Measurements from ENCODE around the gene CAMTA1.
A peak's percentile ranks its signal among the peaks of the same experiment; 100 is the strongest.
"Not testable (repeated sequence)": the region's sequence is repeated elsewhere in the genome, so short reads cannot be mapped to it uniquely, and the experiment has no call there.

CAMTA1 gene

DNA sequence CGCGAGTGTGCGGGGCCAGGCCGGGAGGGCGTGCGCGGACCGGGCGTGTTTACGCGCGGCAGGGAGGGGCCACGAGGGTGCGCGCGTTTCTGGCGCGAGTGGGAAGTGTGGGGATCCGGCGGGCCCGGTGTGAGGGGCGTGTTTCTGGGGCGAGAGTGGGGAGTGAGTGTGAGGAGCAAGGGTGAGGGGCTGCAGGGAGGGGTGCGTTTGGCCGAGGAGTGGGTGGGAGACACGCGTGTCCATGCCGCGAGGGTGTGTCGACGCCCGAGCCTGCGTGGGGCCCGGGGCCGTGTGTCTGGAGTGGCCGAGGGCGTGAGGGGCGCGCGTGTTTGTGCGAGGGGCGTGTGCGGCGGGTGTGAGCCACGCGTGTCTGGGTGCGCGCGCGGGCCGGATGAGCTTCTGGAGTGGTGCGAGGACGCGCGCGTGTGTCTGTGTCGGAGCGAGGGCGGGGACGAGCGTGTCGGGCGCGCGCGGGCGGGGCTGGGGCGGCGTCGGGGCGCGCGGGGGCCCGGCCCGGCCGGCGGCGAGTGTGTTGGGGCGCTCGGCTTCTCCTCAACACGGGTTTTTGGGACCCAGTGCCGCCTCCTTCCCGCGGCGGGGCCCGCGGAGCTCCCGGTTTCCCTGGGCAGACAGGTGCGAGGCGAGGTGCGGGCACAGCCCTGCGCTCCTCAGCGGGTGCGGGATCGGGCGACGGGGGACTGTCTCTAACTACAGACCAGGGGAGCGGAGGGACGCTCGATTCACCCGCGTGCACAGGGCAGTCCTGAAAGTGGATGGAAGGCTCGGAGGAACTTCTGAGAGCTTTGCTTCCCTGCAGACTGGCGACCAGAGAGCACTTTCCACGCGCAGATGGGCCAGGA, 920.0 kb downstream of the CAMTA1 start:
- peak; percentile 32 for DNase-seq

GRCh38 chr1:7705908-7706216, 920.6 kb downstream of the CAMTA1 start:
- DNase-seq, result no peak

GRCh38 chr1:7707527-7707926, 922.3 kb downstream of the CAMTA1 start:
- DNase-seq, result no peak

GRCh38 chr1:7708065-7708464, 922.8 kb downstream of the CAMTA1 start:
- not testable (repeated sequence) for DNase-seq

DNA sequence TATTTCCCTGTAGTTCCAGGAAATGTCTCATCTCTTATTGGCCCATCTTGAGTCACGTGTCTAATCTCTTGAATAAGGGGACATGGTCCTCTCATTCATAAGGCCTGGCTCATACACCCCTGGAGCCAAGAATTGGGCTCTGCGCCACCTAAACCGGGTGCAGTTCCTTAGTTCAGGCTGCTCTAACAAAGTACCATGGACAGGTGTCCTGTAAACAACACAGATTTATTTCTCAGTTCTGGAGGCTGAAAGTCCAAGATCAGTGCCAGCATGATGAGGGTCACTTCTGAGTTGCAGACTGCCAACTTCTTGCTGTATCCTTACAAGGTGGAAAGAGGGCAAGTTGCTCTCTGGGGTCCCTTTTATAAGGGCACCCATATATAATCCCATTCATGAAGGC, 925.6 kb downstream of the CAMTA1 start:
- no peak for DNase-seq

- DNase-seq, result no peak
Observed at GRCh38 chr1:7712731-7713323, 927.6 kb downstream of the CAMTA1 start.

GRCh38 chr1:7716506-7716905, 931.3 kb downstream of the CAMTA1 start:
- DNase-seq, result no peak

- no peak for DNase-seq
Observed at GRCh38 chr1:7717748-7718368, 932.6 kb downstream of the CAMTA1 start.

GRCh38 chr1:7719468-7720094, 934.3 kb downstream of the CAMTA1 start:
- no peak for DNase-seq

GRCh38 chr1:7721940-7722669, 936.9 kb downstream of the CAMTA1 start:
- DNase-seq, result no peak

- no peak for DNase-seq
Observed at GRCh38 chr1:7722670-7723012, 937.4 kb downstream of the CAMTA1 start.

- DNase-seq, result no peak
Observed at GRCh38 chr1:7726623-7727022, 941.4 kb downstream of the CAMTA1 start.

GRCh38 chr1:7727809-7728471, 942.7 kb downstream of the CAMTA1 start:
- DNase-seq, result no peak

DNA sequence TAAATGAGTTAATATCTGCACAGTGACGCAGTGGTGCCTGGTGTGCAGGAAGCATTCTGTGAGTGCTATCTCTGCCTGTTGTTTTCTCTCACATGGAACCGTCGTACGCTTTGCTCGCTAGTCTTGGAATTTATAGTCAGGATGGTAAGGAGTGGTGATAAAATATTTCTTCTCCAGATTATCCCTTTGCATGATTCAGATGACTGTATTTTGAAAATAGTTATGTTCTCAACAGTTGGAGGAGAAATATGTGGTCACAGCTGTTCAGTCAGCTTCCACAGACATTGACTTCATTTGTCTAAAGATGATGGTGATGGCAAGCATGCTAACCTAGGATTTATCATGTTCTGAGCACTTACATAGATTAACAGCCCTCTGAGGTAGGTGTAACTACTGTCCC, 944.5 kb downstream of the CAMTA1 start:
- no peak for DNase-seq

DNA sequence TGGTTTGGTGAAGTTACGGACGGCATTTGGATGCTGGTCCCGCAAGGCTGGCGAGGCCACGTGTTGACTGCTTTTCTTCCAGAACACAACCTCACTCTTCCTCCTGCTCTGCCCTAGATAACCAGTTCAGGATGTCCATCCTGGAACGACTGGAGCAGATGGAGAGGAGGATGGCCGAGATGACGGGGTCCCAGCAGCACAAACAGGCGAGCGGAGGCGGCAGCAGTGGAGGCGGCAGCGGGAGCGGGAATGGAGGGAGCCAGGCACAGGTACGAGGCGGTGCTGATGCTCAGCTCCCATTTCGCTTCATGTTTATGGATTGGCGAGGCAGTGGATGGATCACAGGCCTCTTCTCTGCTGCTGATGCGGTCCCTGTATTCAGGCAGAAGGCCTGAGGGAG, 947.1 kb downstream of the CAMTA1 start:
- DNase-seq, result no peak

DNA sequence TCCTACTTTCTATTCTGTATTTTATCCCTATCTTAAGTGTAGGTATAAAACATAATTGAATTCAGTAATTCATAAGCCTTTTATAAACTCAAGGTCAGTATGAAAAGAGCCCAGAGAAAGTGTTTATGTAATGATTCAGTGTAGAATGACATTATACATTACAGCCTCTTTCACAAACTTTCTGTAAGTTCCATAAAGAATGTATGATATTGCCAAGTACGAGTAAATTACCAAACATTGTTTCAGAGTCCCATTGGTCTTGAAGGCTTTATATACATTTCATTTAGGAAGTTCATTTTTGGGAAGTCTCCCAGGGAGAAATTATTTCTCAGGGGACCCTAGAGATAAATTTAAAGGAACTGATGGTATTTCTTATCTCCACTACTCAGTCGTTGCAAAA, 948.0 kb downstream of the CAMTA1 start:
- no peak for DNase-seq

DNA sequence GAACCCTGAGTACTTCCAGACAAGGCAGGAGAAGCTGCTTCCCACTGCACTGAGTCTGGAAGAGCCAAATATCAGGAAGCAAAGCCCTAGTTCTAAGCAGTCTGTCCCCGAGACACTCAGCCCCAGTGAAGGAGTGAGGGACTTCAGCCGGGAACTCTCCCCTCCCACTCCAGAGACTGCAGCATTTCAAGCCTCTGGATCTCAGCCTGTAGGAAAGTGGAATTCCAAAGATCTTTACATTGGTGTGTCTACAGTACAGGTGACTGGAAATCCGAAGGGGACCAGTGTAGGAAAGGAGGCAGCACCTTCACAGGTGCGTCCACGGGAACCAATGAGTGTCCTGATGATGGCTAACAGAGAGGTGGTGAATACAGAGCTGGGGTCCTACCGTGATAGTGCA, 952.8 kb downstream of the CAMTA1 start:
- no peak for DNase-seq

DNA sequence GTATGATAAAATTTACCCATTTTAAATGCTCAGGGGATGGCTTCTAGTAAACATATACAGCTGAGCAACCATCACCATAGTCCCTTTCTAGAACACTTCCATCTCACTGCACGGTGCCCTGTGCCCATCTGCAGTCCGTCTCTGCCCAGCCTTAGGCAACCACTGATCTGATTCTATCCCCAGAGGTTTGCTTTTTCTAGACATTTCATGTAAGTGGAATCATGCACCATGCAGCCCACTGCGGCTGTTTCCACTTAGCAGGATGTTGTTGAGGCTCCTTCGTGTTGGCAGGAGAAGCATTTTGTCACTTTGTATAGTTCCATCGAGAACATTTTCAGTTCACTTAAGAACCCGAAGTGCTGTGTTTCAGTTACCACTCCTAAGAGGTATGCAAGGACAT, 958.1 kb downstream of the CAMTA1 start:
- DNase-seq, result no peak

DNA sequence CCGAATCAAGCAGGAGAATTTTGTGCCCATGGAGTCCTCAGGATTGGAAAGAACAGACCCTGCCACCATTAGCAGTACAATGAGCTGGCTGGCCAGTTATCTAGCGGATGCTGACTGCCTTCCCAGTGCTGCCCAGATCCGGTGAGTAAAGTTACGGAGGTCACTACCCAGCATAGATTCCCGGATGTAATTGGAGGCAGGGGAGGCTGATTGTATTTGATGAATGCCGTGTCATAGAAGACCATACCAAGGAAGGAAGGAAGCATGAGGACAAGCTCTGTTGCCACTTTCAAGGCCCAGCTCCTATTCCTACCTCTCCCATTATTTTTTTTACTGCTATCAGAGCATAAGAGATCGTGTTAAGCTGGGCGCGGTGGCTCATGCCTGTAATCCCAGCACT, 959.6 kb downstream of the CAMTA1 start:
- DNase-seq, result no peak

GRCh38 chr1:7745783-7746182, 960.5 kb downstream of the CAMTA1 start:
- no peak for DNase-seq

DNA sequence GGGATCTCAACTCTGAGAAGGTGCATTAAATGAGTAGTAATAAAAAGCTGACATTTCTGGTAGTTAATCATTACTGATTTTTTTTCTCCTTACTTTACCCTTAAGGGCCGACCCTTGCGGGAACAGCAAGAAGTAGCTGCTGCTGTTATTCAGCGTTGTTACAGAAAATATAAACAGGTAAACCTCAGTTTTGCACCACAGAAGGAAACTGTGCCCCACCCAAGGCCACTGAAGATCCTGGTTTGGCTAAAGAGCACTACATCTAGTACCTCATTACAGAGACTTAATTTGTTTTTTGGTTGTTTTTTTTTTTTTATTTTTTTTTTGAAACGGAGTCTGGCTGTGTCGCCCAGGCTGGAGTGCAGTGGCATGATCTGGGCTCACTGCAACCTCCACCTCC, 962.4 kb downstream of the CAMTA1 start:
- DNase-seq, result no peak

GRCh38 chr1:7749126-7749525, 963.9 kb downstream of the CAMTA1 start:
- no peak for DNase-seq

- DNase-seq, result no peak
Observed at GRCh38 chr1:7751174-7751573, 965.9 kb downstream of the CAMTA1 start.

Measured in activated gamma-delta T cell (primary cell).